Neutrophil (primary cell): ENCODE measurements around the gene RFXANK.
"Not testable (repeated sequence)": the region's sequence is repeated elsewhere in the genome, so short reads cannot be mapped to it uniquely, and the experiment has no call there.

Experiments
- H3K27ac ChIP-seq: fragments of 200-600 bp; sonication (generic); 2 replicates; pipeline ENCODE4 v1.5.1; 2016; ENCODE audit warnings: mild to moderate bottlenecking, moderate library complexity
- H3K27me3 ChIP-seq: fragments of 200-600 bp; sonication (generic); 2 replicates; pipeline ENCODE4 v1.6.0; 2016; ENCODE audit warnings: mild to moderate bottlenecking
- H3K36me3 ChIP-seq: fragments of 200-600 bp; sonication (generic); 2 replicates; pipeline ENCODE4 v1.5.1; 2017
- H3K4me1 ChIP-seq, 2 experiments: fragments of 200-600 bp in 1 of 2; sonication (generic) in 1 of 2; 1 replicate in 1 of 2; 2 replicates in 1 of 2; pipeline versions ENCODE4 v1.5.1 to v1.6.1; 2013 to 2016; ENCODE audit warnings: low read depth in 1 of 2, low read length in 1 of 2, mild to moderate bottlenecking in 1 of 2, moderate library complexity in 1 of 2; ENCODE audit not compliant: control insufficient read depth in 1 of 2, insufficient read depth in 1 of 2
- H3K4me3 ChIP-seq, 2 experiments: fragments of 200-600 bp in 1 of 2; sonication (generic) in 1 of 2; 1 replicate in 1 of 2; 2 replicates in 1 of 2; pipeline ENCODE4 v1.5.1; 2013 to 2016; ENCODE audit warnings: low read depth in 1 of 2, low read length in 1 of 2, mild to moderate bottlenecking in 1 of 2, moderate library complexity in 1 of 2
- H3K9me3 ChIP-seq: fragments of 200-600 bp; sonication (generic); 2 replicates; pipeline ENCODE4 v1.5.1; 2016
- TF ChIP-seq, protein P1 (sequence below): fragments of 200-600 bp; sonication (generic); IDR thresholded peaks from 2 replicates; pipeline ENCODE4 v1.5.1; 2016; ENCODE audit warnings: antibody characterized with exemption

Gene RFXANK

DNA sequence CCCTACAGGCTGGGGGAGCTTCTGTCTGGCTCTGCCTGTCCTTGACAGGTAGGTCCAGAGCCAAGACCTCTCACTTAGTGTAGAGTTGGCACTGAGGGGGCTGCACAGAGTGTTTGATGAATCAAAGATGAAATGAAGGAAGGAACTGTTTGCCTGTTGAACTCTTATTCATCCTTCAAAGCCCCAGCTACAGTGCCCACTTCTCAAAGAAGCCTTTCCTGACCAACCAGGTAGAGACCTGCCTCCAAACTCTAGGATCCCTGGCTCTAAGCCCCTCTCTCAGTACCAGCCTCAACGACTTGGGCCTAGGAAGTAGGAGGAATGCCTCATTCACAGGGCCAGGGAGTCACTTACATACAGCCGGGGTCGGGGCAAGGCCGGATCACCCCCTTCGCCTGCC lies 44.7 kb upstream of the RFXANK start:
- no peak overlapping the region for H3K4me3 ChIP-seq

DNA sequence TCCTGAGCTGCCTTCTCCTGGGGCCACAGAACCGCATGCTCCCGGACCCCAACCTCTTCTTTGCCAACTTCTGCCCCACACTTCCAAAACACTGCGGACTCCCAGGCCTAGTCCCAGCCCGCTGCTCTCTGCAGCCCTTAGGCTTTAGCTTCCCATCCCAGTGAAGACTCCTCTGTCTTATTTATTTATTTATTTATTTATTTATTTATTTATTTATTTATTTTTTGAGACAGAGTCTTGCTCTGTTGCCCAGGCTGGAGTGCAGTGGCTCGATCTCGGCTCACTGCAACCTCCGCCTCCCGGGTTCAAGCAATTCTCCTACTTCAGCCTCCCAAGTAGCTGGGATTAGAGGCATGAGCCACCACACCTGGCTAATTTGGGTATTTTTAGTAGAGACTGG lies 43.6 kb upstream of the RFXANK start:
- peaks cover 47% of the 10 kb centered on the region for H3K36me3 ChIP-seq
- H3K9me3 ChIP-seq, H3K27ac ChIP-seq, H3K4me3 ChIP-seq, H3K4me1 ChIP-seq, H3K27me3 ChIP-seq: not testable (repeated sequence)

More for the DNA sequence above, 44.7 kb upstream of the RFXANK start:
- peaks cover 0 to 6% of the 10 kb centered on the region in 2 experiments for H3K4me1 ChIP-seq
- TF ChIP-seq, protein P1, sequence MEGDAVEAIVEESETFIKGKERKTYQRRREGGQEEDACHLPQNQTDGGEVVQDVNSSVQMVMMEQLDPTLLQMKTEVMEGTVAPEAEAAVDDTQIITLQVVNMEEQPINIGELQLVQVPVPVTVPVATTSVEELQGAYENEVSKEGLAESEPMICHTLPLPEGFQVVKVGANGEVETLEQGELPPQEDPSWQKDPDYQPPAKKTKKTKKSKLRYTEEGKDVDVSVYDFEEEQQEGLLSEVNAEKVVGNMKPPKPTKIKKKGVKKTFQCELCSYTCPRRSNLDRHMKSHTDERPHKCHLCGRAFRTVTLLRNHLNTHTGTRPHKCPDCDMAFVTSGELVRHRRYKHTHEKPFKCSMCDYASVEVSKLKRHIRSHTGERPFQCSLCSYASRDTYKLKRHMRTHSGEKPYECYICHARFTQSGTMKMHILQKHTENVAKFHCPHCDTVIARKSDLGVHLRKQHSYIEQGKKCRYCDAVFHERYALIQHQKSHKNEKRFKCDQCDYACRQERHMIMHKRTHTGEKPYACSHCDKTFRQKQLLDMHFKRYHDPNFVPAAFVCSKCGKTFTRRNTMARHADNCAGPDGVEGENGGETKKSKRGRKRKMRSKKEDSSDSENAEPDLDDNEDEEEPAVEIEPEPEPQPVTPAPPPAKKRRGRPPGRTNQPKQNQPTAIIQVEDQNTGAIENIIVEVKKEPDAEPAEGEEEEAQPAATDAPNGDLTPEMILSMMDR = no peak
- no peaks in the 10 kb centered on the region for H3K9me3 ChIP-seq
- H3K36me3 ChIP-seq = peaks cover 47% of the 10 kb centered on the region
- no peaks in the 10 kb centered on the region for H3K27me3 ChIP-seq
- H3K27ac ChIP-seq = no peak overlapping the region

DNA sequence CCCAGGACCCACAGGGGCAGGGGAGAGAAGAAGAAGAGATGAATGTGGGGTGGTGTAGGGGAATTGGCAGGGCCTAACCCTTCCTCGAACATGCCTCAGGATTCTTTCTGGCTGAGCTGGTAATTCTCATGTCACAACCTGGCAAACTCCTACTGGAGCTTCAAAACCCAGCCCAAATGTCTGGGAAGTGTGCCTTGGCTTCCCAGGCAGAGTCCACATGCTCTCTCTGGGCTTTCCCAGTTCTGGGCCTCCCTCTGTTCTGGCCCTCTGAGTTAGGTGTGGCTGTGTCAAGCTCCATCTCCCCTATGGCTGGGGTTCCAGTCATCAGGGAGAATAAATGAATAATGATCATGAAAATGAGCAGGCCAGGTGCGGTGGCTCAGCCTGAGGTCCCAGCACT lies 42.6 kb upstream of the RFXANK start:
- H3K4me3 ChIP-seq = no peak overlapping the region
- peaks cover 0 to 6% of the 10 kb centered on the region in 2 experiments for H3K4me1 ChIP-seq
- TF ChIP-seq, protein P1 = no peak
- no peak overlapping the region for H3K27ac ChIP-seq
- H3K27me3 ChIP-seq = no peaks in the 10 kb centered on the region
- H3K9me3 ChIP-seq = no peaks in the 10 kb centered on the region
- H3K36me3 ChIP-seq = peaks cover 51% of the 10 kb centered on the region

DNA sequence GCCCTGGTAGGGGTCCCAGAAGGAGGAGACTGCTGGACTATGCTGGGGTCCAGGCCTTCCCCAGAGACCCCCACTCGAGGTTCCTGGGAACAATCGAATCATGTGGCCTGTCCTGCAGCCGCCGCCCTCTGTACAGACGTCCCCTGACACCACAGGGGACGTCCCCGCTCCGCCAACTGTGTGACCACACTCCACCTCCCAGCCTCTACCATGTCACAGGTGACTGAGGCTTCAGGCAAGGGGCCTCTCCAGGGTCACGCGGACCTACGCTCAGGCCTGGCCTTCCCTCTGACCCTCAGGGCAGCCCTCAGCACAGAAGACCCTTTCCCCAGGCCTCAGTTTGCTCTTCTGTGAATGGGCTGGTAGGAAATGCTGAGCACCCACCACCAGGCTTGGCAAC lies 40.6 kb upstream of the RFXANK start:
- no peak overlapping the region for H3K4me3 ChIP-seq
- peaks cover 61% of the 10 kb centered on the region for H3K36me3 ChIP-seq
- no peaks in the 10 kb centered on the region for H3K9me3 ChIP-seq
- TF ChIP-seq, protein P1 = no peak
- H3K27ac ChIP-seq = no peak overlapping the region
- H3K4me1 ChIP-seq = no peaks in the 10 kb centered on the region
- H3K27me3 ChIP-seq = no peaks in the 10 kb centered on the region

DNA sequence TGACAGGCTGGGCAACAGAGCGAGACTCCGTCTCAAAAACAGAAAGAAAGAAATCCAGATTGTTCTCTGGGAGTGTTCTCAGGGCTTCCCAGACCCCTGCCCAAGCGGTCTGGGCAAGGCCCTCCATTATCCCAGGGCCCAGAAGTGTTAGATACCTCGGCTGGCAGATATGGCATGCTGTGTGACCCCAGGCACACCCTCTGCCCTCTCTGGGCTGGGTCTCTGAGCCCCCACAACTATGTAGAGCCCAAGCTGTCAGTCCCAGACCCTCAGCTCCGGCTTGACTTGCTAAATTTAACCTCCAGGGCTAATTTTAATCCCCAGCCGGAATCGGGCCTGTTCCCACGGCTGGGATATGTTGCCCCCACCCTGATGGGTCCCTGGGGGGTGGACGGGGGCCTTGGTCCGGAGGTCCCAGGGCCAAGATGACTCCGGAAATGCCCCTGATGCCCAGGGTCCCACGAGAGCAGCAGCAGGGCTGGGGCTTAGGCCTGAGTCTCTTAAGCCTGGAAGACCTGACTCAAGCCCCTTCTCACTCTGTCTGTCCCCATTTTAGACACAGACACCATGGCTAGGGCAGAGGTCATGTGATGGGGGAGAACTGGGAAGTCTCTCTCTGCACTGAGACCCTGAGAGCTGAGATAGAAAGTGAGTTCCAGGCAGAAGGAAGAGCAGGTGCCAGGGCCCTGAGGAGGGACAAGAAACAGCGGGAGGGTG lies 39.2 kb upstream of the RFXANK start:
- no peak overlapping the region for H3K4me3 ChIP-seq
- H3K27ac ChIP-seq = no peak overlapping the region
- TF ChIP-seq, protein P1 = no peak
- H3K27me3 ChIP-seq = no peaks in the 10 kb centered on the region
- no peaks in the 10 kb centered on the region for H3K9me3 ChIP-seq
- H3K4me1 ChIP-seq = no peaks in the 10 kb centered on the region
- peaks cover 56% of the 10 kb centered on the region for H3K36me3 ChIP-seq

DNA sequence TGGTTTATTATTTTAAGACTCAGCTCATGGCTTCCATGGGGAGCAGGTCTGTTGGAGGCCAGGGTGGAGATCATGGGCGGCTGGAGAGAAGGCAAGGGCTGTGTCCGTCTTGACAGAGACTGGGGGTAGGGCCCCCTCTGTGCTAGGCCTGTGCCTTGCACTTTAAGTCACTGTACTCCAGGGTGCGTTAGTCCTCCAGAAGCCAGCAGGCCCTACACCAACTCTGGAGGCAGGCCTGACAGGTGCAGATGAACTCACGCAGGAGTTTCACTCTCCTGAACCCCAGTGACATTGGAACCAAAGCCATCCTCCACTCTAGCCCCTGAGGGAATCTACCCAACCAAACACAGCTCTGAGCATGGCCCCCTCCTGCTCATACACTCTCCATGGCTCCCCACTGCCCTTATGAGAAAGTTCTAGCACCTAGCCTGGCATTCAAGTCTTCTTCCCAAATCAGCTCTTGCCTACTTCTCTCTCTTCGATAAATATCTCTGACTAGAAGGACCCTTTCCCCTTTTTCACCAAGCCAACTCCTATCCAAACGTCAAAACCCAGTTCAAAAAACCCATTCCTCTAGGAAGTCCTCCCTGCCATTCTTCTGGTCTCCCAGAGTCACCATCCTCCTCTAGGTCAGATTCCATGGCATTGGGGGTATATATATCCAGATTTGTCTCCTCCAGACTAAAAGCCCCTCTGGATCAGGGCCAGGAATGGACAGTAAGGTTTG lies 37.1 kb upstream of the RFXANK start:
- H3K9me3 ChIP-seq = no peaks in the 10 kb centered on the region
- no peaks in the 10 kb centered on the region for H3K4me1 ChIP-seq
- peaks cover 36% of the 10 kb centered on the region for H3K36me3 ChIP-seq
- no peaks in the 10 kb centered on the region for H3K27me3 ChIP-seq
- no peak overlapping the region for H3K4me3 ChIP-seq
- H3K27ac ChIP-seq = no peak overlapping the region
- TF ChIP-seq, protein P1 = no peak
